ENCODE measurements around the gene HNRNPH1.

- TF ChIP-seq CTCF (IDR thresholded peaks at IDR 0.05) (no peak), ZFX (IDR thresholded peaks at IDR 0.05; ENCODE audit: borderline replicate concordance) (no peak)
These were observed 51.1 kb downstream of the HNRNPH1 start for GRCh38 chr5:179572386-179572785.

Data from 22Rv1 (cell line).